Measurements from ENCODE around the gene HDAC11. TPM values are rescaled to one million over a fixed set of nuclear protein-coding genes. Genes with fewer than 3 reads are reported as not detected.

The HDAC11 gene
- total and polyA plus RNA-seq, 10 of the 15 experiments (the other 5 are each of a cell fraction or from before 2014, with no cell fraction given): 0.04 to 0.76 (median 0.22) TPM; not detected in 1

DNA sequence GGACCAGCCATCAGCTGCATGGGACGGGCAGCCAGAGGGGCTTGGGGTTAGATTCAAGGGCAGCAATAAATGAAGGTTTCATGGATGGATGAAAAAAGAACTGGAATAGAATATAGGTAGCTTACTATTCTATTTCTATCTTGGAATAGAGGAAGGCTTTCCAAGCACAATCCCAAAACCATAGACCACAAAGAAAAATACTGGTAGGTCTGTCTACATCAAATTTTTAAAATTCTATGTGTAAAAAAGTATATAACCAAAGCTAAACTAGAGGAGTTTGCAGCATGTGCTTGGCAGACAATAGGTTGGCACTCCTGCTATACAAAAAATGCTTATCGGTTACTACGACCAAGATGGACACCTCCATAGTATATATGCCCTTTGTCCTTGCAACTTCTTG lies 61.6 kb downstream of the HDAC11 start:
- Histone ChIP-seq H3K4me2 (ENCODE audit: control insufficient read depth, insufficient read depth) (no peak overlapping the region), H2AFZ (ENCODE audit: control insufficient read depth, low read depth, low read length) (no peak overlapping the region), H3K36me3 (ENCODE audit: control insufficient read depth in 2 of 2, insufficient read depth in 2 of 2, low read length in 1 of 2) (no peaks in the 10 kb centered on the region), H3K4me3 (no peak overlapping the region), H3K4me1 (ENCODE audit: control insufficient read depth, insufficient read depth, low read length) (no peaks in the 10 kb centered on the region), H3K9ac (ENCODE audit: control insufficient read depth, insufficient read depth, low read length) (no peak overlapping the region), H3K79me2 (ENCODE audit: control insufficient read depth, insufficient read depth, low read length) (no peaks in the 10 kb centered on the region), H3K27me3 (replicated peaks in 1 of 2; ENCODE audit: control insufficient read depth in 2 of 2, insufficient read depth in 2 of 2, low read length in 1 of 2) (peaks cover 0 to 4% of the 10 kb centered on the region in 2 experiments; a peak in 3 of 4 replicates), H4K20me1 (ENCODE audit: control insufficient read depth, insufficient read depth) (no peaks in the 10 kb centered on the region), H3K9me3 (replicated peaks; ENCODE audit: control insufficient read depth, insufficient read depth, low read length) (no peaks in the 10 kb centered on the region; the same call in 1 of the 3 replicates), H3K27ac (ENCODE audit: control insufficient read depth, insufficient read depth) (no peak overlapping the region)
- SMC1A ChIA-PET (ENCODE audit: uncharacterized antibody, unreplicated experiment): no interaction called here
- CTCF ChIA-PET: no interaction called here
- DNase-seq (ENCODE audit: low read depth, low spot score): no peak
- POLR2A ChIA-PET: no interaction called here
- RAD21 ChIA-PET (ENCODE audit: unreplicated experiment): no interaction called here
- no peak for ATAC-seq
- intact Hi-C loops (cut with micrococcal nuclease; ENCODE audit: unreplicated experiment): no loop called here
- no TSS peak for BruUV-seq (replicated peaks)
- in situ Hi-C loops (cut with MboI): no loop called here
- no peak for TF ChIP-seq SMC3 (IDR thresholded peaks at IDR 0.05; ENCODE audit: borderline replicate concordance, low read length)
- TF ChIP-seq SMAD1 (IDR thresholded peaks at IDR 0.05; ENCODE audit: low read depth, partially characterized antibody): no peak
- no peak for TF ChIP-seq TAF1 (IDR thresholded peaks at IDR 0.05; ENCODE audit: borderline replicate concordance, low read depth, low read length)
- TF ChIP-seq LARP7 (IDR thresholded peaks at IDR 0.05): no peak
- TF ChIP-seq NR2F1 (conservative IDR thresholded peaks at IDR 0.05): no peak
- TF ChIP-seq, protein P1, sequence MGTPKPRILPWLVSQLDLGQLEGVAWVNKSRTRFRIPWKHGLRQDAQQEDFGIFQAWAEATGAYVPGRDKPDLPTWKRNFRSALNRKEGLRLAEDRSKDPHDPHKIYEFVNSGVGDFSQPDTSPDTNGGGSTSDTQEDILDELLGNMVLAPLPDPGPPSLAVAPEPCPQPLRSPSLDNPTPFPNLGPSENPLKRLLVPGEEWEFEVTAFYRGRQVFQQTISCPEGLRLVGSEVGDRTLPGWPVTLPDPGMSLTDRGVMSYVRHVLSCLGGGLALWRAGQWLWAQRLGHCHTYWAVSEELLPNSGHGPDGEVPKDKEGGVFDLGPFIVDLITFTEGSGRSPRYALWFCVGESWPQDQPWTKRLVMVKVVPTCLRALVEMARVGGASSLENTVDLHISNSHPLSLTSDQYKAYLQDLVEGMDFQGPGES (IDR thresholded peaks at IDR 0.05): no peak
- WGBS (ENCODE audit: insufficient coverage, insufficient replicate concordance, low lambda C conversion rate, missing lambda C conversion rate): 48% methylated on average over 3 of the region's 3 CpGs
- FAIRE-seq: no peak

GRCh38 chr3:13542142-13542541 lies 62.0 kb downstream of the HDAC11 start:
- ATAC-seq (no peak), DNase-seq (ENCODE audit: low read depth, low spot score) (no peak), FAIRE-seq (no peak)
- intact Hi-C loops (cut with micrococcal nuclease; ENCODE audit: unreplicated experiment): no loop called here
- Histone ChIP-seq H3K4me2 (ENCODE audit: control insufficient read depth, insufficient read depth) (no peak overlapping the region), H4K20me1 (ENCODE audit: control insufficient read depth, insufficient read depth) (no peaks in the 10 kb centered on the region), H3K4me1 (ENCODE audit: control insufficient read depth, insufficient read depth, low read length) (no peaks in the 10 kb centered on the region), H3K9ac (ENCODE audit: control insufficient read depth, insufficient read depth, low read length) (no peak overlapping the region), H3K27ac (ENCODE audit: control insufficient read depth, insufficient read depth) (no peak overlapping the region), H3K36me3 (ENCODE audit: control insufficient read depth in 2 of 2, insufficient read depth in 2 of 2, low read length in 1 of 2) (no peaks in the 10 kb centered on the region), H2AFZ (ENCODE audit: control insufficient read depth, low read depth, low read length) (no peak overlapping the region), H3K79me2 (ENCODE audit: control insufficient read depth, insufficient read depth, low read length) (no peaks in the 10 kb centered on the region), H3K27me3 (replicated peaks in 1 of 2; ENCODE audit: control insufficient read depth in 2 of 2, insufficient read depth in 2 of 2, low read length in 1 of 2) (peaks cover 0 to 4% of the 10 kb centered on the region in 2 experiments; a peak in 3 of 4 replicates), H3K9me3 (replicated peaks; ENCODE audit: control insufficient read depth, insufficient read depth, low read length) (no peaks in the 10 kb centered on the region; the same call in 1 of the 3 replicates), H3K4me3 (no peak overlapping the region)
- BruUV-seq (replicated peaks): no TSS peak
- WGBS (ENCODE audit: insufficient coverage, insufficient replicate concordance, low lambda C conversion rate, missing lambda C conversion rate): 45% methylated on average over 3 of the region's 3 CpGs
- CTCF ChIA-PET: no interaction called here
- RAD21 ChIA-PET (ENCODE audit: unreplicated experiment): no interaction called here
- POLR2A ChIA-PET: interaction anchor here (0.6 kb wide), 1 partner anchor 123 kb away, joined by 4 read pairs; no protein-coding TSS in a partner anchor
- SMC1A ChIA-PET (ENCODE audit: uncharacterized antibody, unreplicated experiment): no interaction called here
- in situ Hi-C loops (cut with MboI): no loop called here
- TF ChIP-seq, protein P2, sequence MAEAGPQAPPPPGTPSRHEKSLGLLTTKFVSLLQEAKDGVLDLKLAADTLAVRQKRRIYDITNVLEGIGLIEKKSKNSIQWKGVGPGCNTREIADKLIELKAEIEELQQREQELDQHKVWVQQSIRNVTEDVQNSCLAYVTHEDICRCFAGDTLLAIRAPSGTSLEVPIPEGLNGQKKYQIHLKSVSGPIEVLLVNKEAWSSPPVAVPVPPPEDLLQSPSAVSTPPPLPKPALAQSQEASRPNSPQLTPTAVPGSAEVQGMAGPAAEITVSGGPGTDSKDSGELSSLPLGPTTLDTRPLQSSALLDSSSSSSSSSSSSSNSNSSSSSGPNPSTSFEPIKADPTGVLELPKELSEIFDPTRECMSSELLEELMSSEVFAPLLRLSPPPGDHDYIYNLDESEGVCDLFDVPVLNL (IDR thresholded peaks at IDR 0.05; ENCODE audit: low read depth, low read length): no peak
- TF ChIP-seq ASH2L (IDR thresholded peaks at IDR 0.05; ENCODE audit: borderline replicate concordance, low read depth) (no peak), USF2 (IDR thresholded peaks at IDR 0.05; ENCODE audit: borderline replicate concordance, low read depth, low read length) (no peak), POLR2AphosphoS5 (IDR thresholded peaks at IDR 0.05; ENCODE audit: low read length) (no peak), BCL11A (IDR thresholded peaks at IDR 0.05; ENCODE audit: low read depth, low read length) (no peak)
- TF ChIP-seq, protein P3, sequence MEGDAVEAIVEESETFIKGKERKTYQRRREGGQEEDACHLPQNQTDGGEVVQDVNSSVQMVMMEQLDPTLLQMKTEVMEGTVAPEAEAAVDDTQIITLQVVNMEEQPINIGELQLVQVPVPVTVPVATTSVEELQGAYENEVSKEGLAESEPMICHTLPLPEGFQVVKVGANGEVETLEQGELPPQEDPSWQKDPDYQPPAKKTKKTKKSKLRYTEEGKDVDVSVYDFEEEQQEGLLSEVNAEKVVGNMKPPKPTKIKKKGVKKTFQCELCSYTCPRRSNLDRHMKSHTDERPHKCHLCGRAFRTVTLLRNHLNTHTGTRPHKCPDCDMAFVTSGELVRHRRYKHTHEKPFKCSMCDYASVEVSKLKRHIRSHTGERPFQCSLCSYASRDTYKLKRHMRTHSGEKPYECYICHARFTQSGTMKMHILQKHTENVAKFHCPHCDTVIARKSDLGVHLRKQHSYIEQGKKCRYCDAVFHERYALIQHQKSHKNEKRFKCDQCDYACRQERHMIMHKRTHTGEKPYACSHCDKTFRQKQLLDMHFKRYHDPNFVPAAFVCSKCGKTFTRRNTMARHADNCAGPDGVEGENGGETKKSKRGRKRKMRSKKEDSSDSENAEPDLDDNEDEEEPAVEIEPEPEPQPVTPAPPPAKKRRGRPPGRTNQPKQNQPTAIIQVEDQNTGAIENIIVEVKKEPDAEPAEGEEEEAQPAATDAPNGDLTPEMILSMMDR (IDR thresholded peaks at IDR 0.05 in 2 of 3, conservative IDR thresholded peaks at IDR 0.05 in 1 of 3; ENCODE audit: control insufficient read depth in 2 of 3, extremely low read depth in 1 of 3, insufficient read depth in 1 of 3, low read depth in 3 of 3, low read length in 3 of 3): no peak
